SIG-M5 treated with dmso at 0.1 percent for 504 hours (cell line): Measurements from ENCODE around the gene MMD2.
"Not testable (repeated sequence)": the region's sequence is repeated elsewhere in the genome, so short reads cannot be mapped to it uniquely, and the experiment has no call there.

Source experiments
- DNase-seq: peaks from one replicate; lab custom pipeline; 2025; ENCODE audit not compliant: unreplicated experiment; lab: John Stamatoyannopoulos, UW

The MMD2 gene

GRCh38 chr7:4895766-4896165 is 63.2 kb downstream of the MMD2 start:
- DNase-seq, result no peak

- DNase-seq, result no peak
These were observed 64.5 kb downstream of the MMD2 start for GRCh38 chr7:4894482-4894881.

GRCh38 chr7:4893929-4894475 is 65.0 kb downstream of the MMD2 start:
- no peak for DNase-seq

- DNase-seq, result not testable (repeated sequence)
These were observed 65.8 kb downstream of the MMD2 start for GRCh38 chr7:4893188-4893587.

- DNase-seq, result not testable (repeated sequence)
These were observed 67.5 kb downstream of the MMD2 start for GRCh38 chr7:4891522-4891921.

GRCh38 chr7:4889682-4890081 is 69.3 kb downstream of the MMD2 start:
- no peak for DNase-seq

- no peak for DNase-seq
These were observed 70.8 kb downstream of the MMD2 start for GRCh38 chr7:4888161-4888560.

- DNase-seq, result no peak
These were observed 72.3 kb downstream of the MMD2 start for GRCh38 chr7:4886671-4887070.

- no peak for DNase-seq
These were observed 73.6 kb downstream of the MMD2 start for GRCh38 chr7:4885317-4885807.

GRCh38 chr7:4884164-4884563 is 74.8 kb downstream of the MMD2 start:
- no peak for DNase-seq

GRCh38 chr7:4883372-4884144 is 75.4 kb downstream of the MMD2 start, which contains the start of gene RADIL:
RADIL (minus strand) TSS chr7:4883716; CDS start chr7:4878139, 5,577 bp downstream.
- DNase-seq, result peak; percentile 85

- DNase-seq, result no peak
These were observed 76.0 kb downstream of the MMD2 start for GRCh38 chr7:4883033-4883371.

- DNase-seq, result no peak
These were observed 76.6 kb downstream of the MMD2 start for GRCh38 chr7:4882169-4883032.

- no peak for DNase-seq
These were observed 78.8 kb downstream of the MMD2 start for GRCh38 chr7:4880218-4880617.

GRCh38 chr7:4879396-4880081 is 79.4 kb downstream of the MMD2 start:
- DNase-seq, result no peak

- no peak for DNase-seq
These were observed 80.4 kb downstream of the MMD2 start for GRCh38 chr7:4878336-4879335.

GRCh38 chr7:4876586-4876985 is 82.4 kb downstream of the MMD2 start:
- DNase-seq, result no peak

- no peak for DNase-seq
These were observed 83.6 kb downstream of the MMD2 start for GRCh38 chr7:4875391-4875790.

GRCh38 chr7:4873071-4873944 is 85.7 kb downstream of the MMD2 start:
- no peak for DNase-seq
